ENCODE measurements around the gene GBP5. TPM values are rescaled to one million over a fixed set of nuclear protein-coding genes. Genes with fewer than 3 reads are reported as not detected.

The GBP5 gene
- total and polyA plus RNA-seq, 2 of the 4 experiments (the other 2 are of a cell fraction): not detected

DNA sequence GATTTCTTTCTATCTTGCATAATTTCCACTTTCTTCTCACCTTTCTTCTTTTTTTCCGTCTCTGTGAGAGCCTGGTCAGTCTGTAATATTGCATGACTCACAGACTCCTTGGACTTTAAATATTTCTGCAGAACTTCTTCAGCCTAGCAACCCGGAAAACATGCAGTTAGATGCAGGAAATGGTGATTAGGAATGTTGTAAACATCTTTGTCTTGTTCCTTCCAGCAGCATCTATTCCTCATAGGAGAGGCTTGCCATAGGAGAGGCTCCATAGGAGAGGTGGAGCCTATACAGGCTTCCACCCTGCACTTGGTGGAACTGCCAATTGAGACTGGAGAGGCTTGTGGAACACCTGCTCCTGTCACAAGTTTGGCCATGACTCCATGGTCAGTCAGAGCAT, 10.0 kb downstream of the GBP5 start:
- Histone ChIP-seq H2AK9ac (replicated peaks; ENCODE audit: low read depth, low read length, poor library complexity) (no peak overlapping the region), H2BK20ac (ENCODE audit: low read depth, low read length) (no peak overlapping the region), H2AK5ac (ENCODE audit: low read depth, low read length) (no peak overlapping the region), H3K4me1 (ENCODE audit: control insufficient read depth, insufficient read depth, low read length) (no peaks in the 10 kb centered on the region), H3K9ac (ENCODE audit: low read depth, low read length) (no peak overlapping the region), H2AFZ (replicated peaks; ENCODE audit: low read length, poor library complexity) (no peak overlapping the region), H3K4me2 (ENCODE audit: low read depth, low read length) (no peak overlapping the region), H3K14ac (replicated peaks; ENCODE audit: low read depth, low read length) (no peak overlapping the region), H3K27ac (ENCODE audit: insufficient read depth, low read length) (no peak overlapping the region), H2BK15ac (ENCODE audit: low read depth, low read length) (no peak overlapping the region), H2BK120ac (ENCODE audit: low read depth, low read length) (no peak overlapping the region), H3K9me1 (ENCODE audit: insufficient read depth, low read length) (no peaks in the 10 kb centered on the region), H3K4me3 (ENCODE audit: insufficient read depth, low read depth, low read length) (no peak overlapping the region), H4K8ac (ENCODE audit: low read depth in 2 of 2, low read length in 2 of 2) (no peak overlapping the region), H3K56ac (ENCODE audit: extremely low read depth, insufficient read depth, low read length) (no peak overlapping the region), H3K4ac (ENCODE audit: low read depth, low read length) (no peak overlapping the region), H4K20me1 (ENCODE audit: insufficient read depth, low read length) (no peaks in the 10 kb centered on the region), H3K23ac (ENCODE audit: low read depth, low read length) (no peak overlapping the region), H3K18ac (ENCODE audit: low read depth, low read length) (no peak overlapping the region), H2BK5ac (ENCODE audit: low read depth, low read length, poor library complexity, severe bottlenecking) (no peak overlapping the region), H4K5ac (ENCODE audit: low read depth, low read length) (no peak overlapping the region), H3K9me3 (ENCODE audit: control insufficient read depth, insufficient read depth, low read length) (no peaks in the 10 kb centered on the region), H3K36me3 (ENCODE audit: control insufficient read depth, insufficient read depth, low read length) (no peaks in the 10 kb centered on the region), H4K91ac (ENCODE audit: insufficient read depth, low read depth, low read length) (no peak overlapping the region), H3K79me1 (ENCODE audit: low read depth in 1 of 2, low read length in 2 of 2) (no peaks in the 10 kb centered on the region), H3K27me3 (ENCODE audit: control insufficient read depth, insufficient read depth, low read length) (no peaks in the 10 kb centered on the region)
- CTCF ChIA-PET: no interaction called here
- in situ Hi-C loops (cut with MboI; ENCODE audit: low sequenced_read_pairs): no loop called here
- dilution Hi-C loops (cut with HindIII; ENCODE audit: low sequenced_read_pairs, unreplicated experiment): no loop called here
- no TSS peak for BruUV-seq (replicated peaks)
- peak; percentile 5 for DNase-seq
- intact Hi-C loops (cut with micrococcal nuclease): no loop called here
- no peak for ATAC-seq (ENCODE audit: low read depth)
- no peak for TF ChIP-seq SMC3 (IDR thresholded peaks at IDR 0.05; ENCODE audit: low read depth, low read length)
- TF ChIP-seq, protein P1, sequence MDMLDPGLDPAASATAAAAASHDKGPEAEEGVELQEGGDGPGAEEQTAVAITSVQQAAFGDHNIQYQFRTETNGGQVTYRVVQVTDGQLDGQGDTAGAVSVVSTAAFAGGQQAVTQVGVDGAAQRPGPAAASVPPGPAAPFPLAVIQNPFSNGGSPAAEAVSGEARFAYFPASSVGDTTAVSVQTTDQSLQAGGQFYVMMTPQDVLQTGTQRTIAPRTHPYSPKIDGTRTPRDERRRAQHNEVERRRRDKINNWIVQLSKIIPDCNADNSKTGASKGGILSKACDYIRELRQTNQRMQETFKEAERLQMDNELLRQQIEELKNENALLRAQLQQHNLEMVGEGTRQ (IDR thresholded peaks at IDR 0.05; ENCODE audit: low read depth, low read length): no peak
- no peak for TF ChIP-seq POLR2A (IDR thresholded peaks at IDR 0.05; ENCODE audit: low read depth, low read length)
- TF ChIP-seq MXI1 (IDR thresholded peaks at IDR 0.05; ENCODE audit: borderline replicate concordance, low read depth, low read length): no peak
- no peak for TF ChIP-seq CHD1 (IDR thresholded peaks at IDR 0.05; ENCODE audit: low read depth, low read length)
- no peak for TF ChIP-seq RFX5 (IDR thresholded peaks at IDR 0.05; ENCODE audit: low read depth, low read length)
- TF ChIP-seq RAD21 (IDR thresholded peaks at IDR 0.05; ENCODE audit: low read length): no peak
- POLR2A ChIA-PET (ENCODE audit: unreplicated experiment): no interaction called here
- no CpG with 5 or more reads among the region's 2 CpGs for WGBS, 2 experiments (ENCODE audit: extremely low coverage in 2 of 2, insufficient read length in 1 of 2)

Measured in IMR-90 (cell line).